Measurements from ENCODE around the gene RTP5.

DNA sequence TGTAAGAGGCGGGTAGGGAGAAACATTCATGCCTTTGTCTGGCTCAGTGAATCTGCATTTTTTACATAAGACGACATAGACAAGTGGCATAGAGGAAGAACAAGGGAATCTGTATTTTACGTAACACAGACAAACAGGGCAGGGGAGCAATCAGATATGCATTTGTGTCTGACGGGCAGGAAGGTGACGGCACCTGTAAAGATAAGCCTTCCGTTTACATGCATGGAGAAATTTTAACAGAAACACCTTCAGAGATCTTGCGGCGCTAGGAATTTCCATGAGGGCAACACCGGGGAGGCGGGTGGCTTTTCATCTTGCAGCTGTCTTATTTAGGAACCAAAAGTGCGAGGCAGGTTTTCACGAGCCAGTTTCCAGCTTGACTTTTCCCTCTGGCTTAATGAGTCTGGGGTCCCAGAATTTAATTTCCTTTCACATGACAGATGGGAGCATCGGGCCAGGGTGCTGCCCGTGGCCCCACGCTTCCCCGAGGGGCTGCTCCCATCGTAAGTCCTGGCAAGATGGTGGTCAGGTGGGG is 42.6 kb downstream of the RTP5 start:
- TF ChIP-seq CTCF (IDR thresholded peaks at IDR 0.05 in 8 of 11, conservative IDR thresholded peaks at IDR 0.05 in 3 of 11) (no peak), POLR2A (IDR thresholded peaks at IDR 0.05) (no peak), POLR2AphosphoS5 (IDR thresholded peaks at IDR 0.05) (no peak)
